ENCODE data around the gene STXBP2.

STXBP2 gene

DNA sequence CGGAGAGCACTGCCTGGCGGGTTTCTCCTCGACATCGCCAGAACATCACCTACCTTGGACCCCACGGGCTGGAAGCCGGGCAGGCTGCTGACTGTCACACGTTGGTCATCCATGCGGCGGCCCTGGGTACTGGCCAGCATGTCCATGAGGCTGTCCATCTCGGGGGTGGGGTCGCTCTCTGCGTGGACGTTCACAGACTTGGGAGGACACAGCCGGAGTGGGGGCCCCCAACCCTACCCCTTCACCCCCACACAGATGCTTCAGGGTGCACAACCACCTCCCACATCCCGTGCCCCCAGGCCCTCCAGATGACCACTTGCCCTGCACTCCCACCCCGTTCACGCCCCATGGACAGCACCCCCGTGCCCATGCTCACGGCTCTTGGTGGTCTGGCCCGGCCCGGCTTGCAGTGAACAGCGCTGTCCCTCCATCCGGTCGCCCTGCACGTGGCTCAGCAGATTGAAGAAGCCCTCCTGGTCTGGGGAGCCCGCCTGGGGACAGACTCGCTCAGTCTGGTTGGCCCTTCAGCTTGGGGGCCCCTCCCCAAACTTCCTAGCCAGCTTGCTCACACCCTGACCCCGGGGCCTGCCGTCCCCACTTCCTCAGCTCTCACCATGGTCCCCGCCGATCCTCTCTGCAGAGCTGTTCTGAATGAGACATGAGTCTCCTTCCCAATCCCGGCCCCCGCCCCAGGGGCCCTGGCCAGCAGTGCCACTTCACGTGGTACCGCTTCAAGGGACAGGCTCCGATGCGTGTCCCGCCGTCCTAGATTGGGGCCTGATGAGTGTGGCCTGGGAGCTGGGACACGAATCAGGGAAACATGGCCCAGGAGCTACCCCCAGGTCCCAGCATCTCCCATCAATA, 4.3 kb upstream of the STXBP2 start:
- 94 to 95% methylated on average over 40 of the region's 40 CpGs for WGBS, 2 experiments
- H3K36me3 ChIP-seq (ENCODE audit: control insufficient read depth, insufficient read depth, low read length) = no peaks in the 10 kb centered on the region

DNA sequence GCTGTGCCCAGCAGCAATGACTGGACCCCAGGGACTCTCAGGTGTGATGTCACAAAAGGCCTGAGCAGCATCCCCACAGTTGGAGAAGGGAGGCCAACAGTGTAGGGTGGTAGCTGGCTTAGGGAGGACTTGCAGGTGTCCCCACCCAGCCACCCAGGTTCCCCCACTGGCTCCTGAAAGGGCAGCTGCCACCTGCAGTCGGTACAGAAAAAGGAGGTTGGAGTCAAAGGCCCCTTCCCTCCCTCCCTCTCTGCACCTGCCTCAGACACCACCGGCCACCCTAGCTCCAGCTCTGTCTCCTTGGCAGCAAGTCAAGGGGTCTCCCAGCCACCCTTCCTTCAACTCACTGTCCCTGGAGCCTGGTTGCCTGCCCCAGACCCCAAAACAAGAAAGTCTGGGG, 3.2 kb upstream of the STXBP2 start, which contains the start of gene PCP2:
PCP2 (minus strand) TSS at position 22 of the 400 bp plus-strand sequence. CDS start 262 bp downstream, outside the sequence.
- Histone ChIP-seq H3K27ac (ENCODE audit: insufficient read depth, low read depth, low read length, poor library complexity, severe bottlenecking) (no peak within 1 kb of the TSS), H3K9me3 (ENCODE audit: control insufficient read depth, low read length) (no peaks in the 10 kb centered on the region), H3K36me3 (ENCODE audit: control insufficient read depth, insufficient read depth, low read length) (no peaks in the 10 kb centered on the region), H3K4me3 (ENCODE audit: insufficient read depth, low read depth, low read length) (no peak within 1 kb of the TSS), H3K4me1 (ENCODE audit: control insufficient read depth, insufficient read depth, low read length) (peaks cover 8% of the 10 kb centered on the region), H3K27me3 (ENCODE audit: control insufficient read depth, insufficient read depth, low read length, poor library complexity, severe bottlenecking) (peaks cover 25% of the 10 kb centered on the region)
- 57 to 78% methylated on average over 2 of the region's 2 CpGs for WGBS, 2 experiments

More for the DNA sequence above, 4.3 kb upstream of the STXBP2 start:
- no peaks in the 10 kb centered on the region for H3K9me3 ChIP-seq (ENCODE audit: control insufficient read depth, low read length)
- H3K27ac ChIP-seq (ENCODE audit: insufficient read depth, low read depth, low read length, poor library complexity, severe bottlenecking) = no peak overlapping the region
- no peak overlapping the region for H3K4me3 ChIP-seq (ENCODE audit: insufficient read depth, low read depth, low read length)
- peaks cover 25% of the 10 kb centered on the region for H3K27me3 ChIP-seq (ENCODE audit: control insufficient read depth, insufficient read depth, low read length, poor library complexity, severe bottlenecking)
- H3K4me1 ChIP-seq (ENCODE audit: control insufficient read depth, insufficient read depth, low read length) = peaks cover 13% of the 10 kb centered on the region

GRCh38 chr19:7635670-7636069, 1.2 kb upstream of the STXBP2 start:
- H3K9me3 ChIP-seq (ENCODE audit: control insufficient read depth, low read length) = no peaks in the 10 kb centered on the region
- no peak overlapping the region for H3K27ac ChIP-seq (ENCODE audit: insufficient read depth, low read depth, low read length, poor library complexity, severe bottlenecking)
- 67 to 73% methylated on average over 4 to 6 of the region's 6 CpGs for WGBS, 2 experiments

GRCh38 chr19:7636317-7636690, 606 bp upstream of the STXBP2 start:
- Histone ChIP-seq H3K27ac (ENCODE audit: insufficient read depth, low read depth, low read length, poor library complexity, severe bottlenecking) (no peak overlapping the region), H3K36me3 (ENCODE audit: control insufficient read depth, insufficient read depth, low read length) (no peaks in the 10 kb centered on the region), H3K4me3 (ENCODE audit: insufficient read depth, low read depth, low read length) (peak overlapping the region; percentile 58), H3K4me1 (ENCODE audit: control insufficient read depth, insufficient read depth, low read length) (no peaks in the 10 kb centered on the region), H3K27me3 (ENCODE audit: control insufficient read depth, insufficient read depth, low read length, poor library complexity, severe bottlenecking) (peaks cover 25% of the 10 kb centered on the region), H3K9me3 (ENCODE audit: control insufficient read depth, low read length) (no peaks in the 10 kb centered on the region)
- 76% methylated on average over 16 of the region's 16 CpGs for WGBS, 2 experiments

More at GRCh38 chr19:7635670-7636069, 1.2 kb upstream of the STXBP2 start:
- no peak overlapping the region for H3K4me3 ChIP-seq (ENCODE audit: insufficient read depth, low read depth, low read length)
- no peaks in the 10 kb centered on the region for H3K36me3 ChIP-seq (ENCODE audit: control insufficient read depth, insufficient read depth, low read length)
- peaks cover 25% of the 10 kb centered on the region for H3K27me3 ChIP-seq (ENCODE audit: control insufficient read depth, insufficient read depth, low read length, poor library complexity, severe bottlenecking)
- H3K4me1 ChIP-seq (ENCODE audit: control insufficient read depth, insufficient read depth, low read length) = peaks cover 4% of the 10 kb centered on the region

DNA sequence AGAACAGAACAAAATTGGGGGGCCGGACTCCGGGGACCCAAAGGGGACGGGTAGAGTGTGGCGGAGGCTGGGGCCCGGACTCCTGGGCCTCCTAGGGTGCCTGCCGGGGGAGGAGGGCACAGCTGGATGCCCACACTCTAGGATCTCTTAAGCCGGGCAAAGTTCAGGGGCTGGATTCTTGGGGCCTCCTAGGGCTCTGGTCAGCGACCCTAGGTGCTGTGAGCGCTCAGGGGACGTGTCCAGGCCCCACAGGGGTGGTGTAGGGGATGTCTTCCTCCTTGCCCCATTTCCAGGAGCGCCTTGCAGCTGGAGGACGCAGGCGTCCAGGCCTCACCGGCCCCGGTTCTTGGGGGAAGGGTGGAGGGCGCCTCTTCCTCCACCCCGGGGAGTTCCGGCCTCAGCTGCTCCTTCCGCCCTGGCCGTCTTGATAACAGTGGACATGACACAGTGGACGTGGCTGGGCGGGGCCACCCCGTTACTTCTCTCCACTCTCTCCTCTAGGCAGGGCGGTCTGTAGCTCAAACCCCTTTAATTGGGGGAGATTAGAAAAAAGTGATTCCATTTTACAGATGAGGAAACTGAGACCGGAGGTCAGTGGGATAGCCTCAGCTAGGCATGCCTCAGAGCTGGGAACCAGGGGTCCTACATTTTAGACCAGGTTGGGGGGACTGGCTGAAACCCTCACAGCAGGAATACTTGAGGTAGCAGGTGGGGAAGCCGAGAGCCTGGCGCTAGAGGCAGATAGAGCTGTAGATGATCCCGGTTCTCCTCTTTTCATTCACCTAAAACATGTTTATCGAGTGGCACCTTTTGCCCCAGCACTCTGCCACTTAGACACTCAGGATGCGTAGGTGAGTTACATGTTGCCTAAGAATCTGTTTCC, 705 bp downstream of the STXBP2 start:
- H3K27ac ChIP-seq (ENCODE audit: insufficient read depth, low read depth, low read length, poor library complexity, severe bottlenecking) = no peak overlapping the region
- H3K27me3 ChIP-seq (ENCODE audit: control insufficient read depth, insufficient read depth, low read length, poor library complexity, severe bottlenecking) = peaks cover 25% of the 10 kb centered on the region
- no peaks in the 10 kb centered on the region for H3K9me3 ChIP-seq (ENCODE audit: control insufficient read depth, low read length)
- H3K36me3 ChIP-seq (ENCODE audit: control insufficient read depth, insufficient read depth, low read length) = no peaks in the 10 kb centered on the region
- H3K4me1 ChIP-seq (ENCODE audit: control insufficient read depth, insufficient read depth, low read length) = no peaks in the 10 kb centered on the region
- H3K4me3 ChIP-seq (ENCODE audit: insufficient read depth, low read depth, low read length) = peak overlapping the region; percentile 58
- 46 to 48% methylated on average over 30 of the region's 30 CpGs for WGBS, 2 experiments

- peaks cover 25% of the 10 kb centered on the region for H3K27me3 ChIP-seq (ENCODE audit: control insufficient read depth, insufficient read depth, low read length, poor library complexity, severe bottlenecking)
- H3K27ac ChIP-seq (ENCODE audit: insufficient read depth, low read depth, low read length, poor library complexity, severe bottlenecking) = no peak overlapping the region
- H3K36me3 ChIP-seq (ENCODE audit: control insufficient read depth, insufficient read depth, low read length) = no peaks in the 10 kb centered on the region
- H3K4me1 ChIP-seq (ENCODE audit: control insufficient read depth, insufficient read depth, low read length) = no peaks in the 10 kb centered on the region
- H3K4me3 ChIP-seq (ENCODE audit: insufficient read depth, low read depth, low read length) = no peak overlapping the region
- H3K9me3 ChIP-seq (ENCODE audit: control insufficient read depth, low read length) = no peaks in the 10 kb centered on the region
- WGBS, 2 experiments = 91 to 92% methylated on average over 12 of the region's 12 CpGs
Observed at GRCh38 chr19:7638802-7639465, 2.0 kb downstream of the STXBP2 start.

DNA sequence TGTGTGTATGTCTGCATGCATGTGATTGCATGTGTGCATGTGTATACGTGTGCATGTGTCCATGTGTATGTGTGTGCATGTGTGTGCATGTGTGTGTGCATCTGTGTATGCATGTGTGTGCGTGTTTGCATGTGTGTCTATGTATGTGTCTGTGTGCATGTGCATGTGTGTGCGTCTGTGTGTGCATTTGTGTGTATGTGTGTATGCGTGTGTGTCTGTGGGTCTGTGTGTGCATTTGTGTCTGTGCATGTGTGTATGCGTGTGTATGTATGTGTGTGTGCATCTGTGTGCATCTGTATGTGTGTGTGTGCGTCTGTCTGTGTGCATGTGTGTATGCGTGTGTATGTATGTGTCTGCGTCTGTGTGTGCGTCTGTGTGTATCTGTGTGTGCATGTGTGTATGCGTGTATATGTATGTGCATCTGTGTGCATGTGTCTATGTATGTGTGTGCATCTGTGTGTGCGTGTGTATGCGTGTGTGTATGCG, 3.0 kb downstream of the STXBP2 start:
- no peak overlapping the region for H3K4me3 ChIP-seq (ENCODE audit: insufficient read depth, low read depth, low read length)
- peaks cover 20% of the 10 kb centered on the region for H3K27me3 ChIP-seq (ENCODE audit: control insufficient read depth, insufficient read depth, low read length, poor library complexity, severe bottlenecking)
- H3K4me1 ChIP-seq (ENCODE audit: control insufficient read depth, insufficient read depth, low read length) = no peaks in the 10 kb centered on the region
- WGBS, 2 experiments = 92 to 95% methylated on average over 13 of the region's 13 CpGs
- H3K9me3 ChIP-seq (ENCODE audit: control insufficient read depth, low read length) = no peaks in the 10 kb centered on the region
- no peaks in the 10 kb centered on the region for H3K36me3 ChIP-seq (ENCODE audit: control insufficient read depth, insufficient read depth, low read length)
- H3K27ac ChIP-seq (ENCODE audit: insufficient read depth, low read depth, low read length, poor library complexity, severe bottlenecking) = no peak overlapping the region

DNA sequence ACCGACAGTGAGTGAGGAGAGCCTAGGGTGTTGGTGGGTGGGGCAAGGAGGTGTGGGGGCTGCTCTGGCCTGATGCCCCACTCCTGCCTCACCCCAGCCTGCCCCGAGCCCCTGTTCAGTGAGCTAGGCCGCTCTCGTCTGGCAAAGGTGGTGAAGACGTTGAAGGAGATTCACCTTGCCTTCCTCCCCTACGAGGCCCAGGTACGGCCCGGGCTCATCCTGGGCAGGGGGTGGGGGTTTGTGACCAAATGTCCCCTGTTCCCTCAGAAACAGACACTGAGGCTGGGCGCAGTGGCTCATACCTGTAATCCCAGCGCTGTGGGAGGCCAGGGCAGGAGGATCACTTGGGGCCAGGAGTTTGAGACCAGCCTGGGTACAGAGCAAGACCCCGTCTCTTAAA, 3.9 kb downstream of the STXBP2 start:
- WGBS, 2 experiments = 93 to 95% methylated on average over 11 of the region's 11 CpGs
- Histone ChIP-seq H3K27me3 (ENCODE audit: control insufficient read depth, insufficient read depth, low read length, poor library complexity, severe bottlenecking) (peaks cover 12% of the 10 kb centered on the region), H3K36me3 (ENCODE audit: control insufficient read depth, insufficient read depth, low read length) (no peaks in the 10 kb centered on the region)

GRCh38 chr19:7641290-7642276, 4.7 kb downstream of the STXBP2 start:
- 91% methylated on average over 43 of the region's 43 CpGs for WGBS, 2 experiments
- Histone ChIP-seq H3K36me3 (ENCODE audit: control insufficient read depth, insufficient read depth, low read length) (no peaks in the 10 kb centered on the region), H3K27ac (ENCODE audit: insufficient read depth, low read depth, low read length, poor library complexity, severe bottlenecking) (no peak overlapping the region), H3K4me1 (ENCODE audit: control insufficient read depth, insufficient read depth, low read length) (no peaks in the 10 kb centered on the region), H3K4me3 (ENCODE audit: insufficient read depth, low read depth, low read length) (no peak overlapping the region), H3K9me3 (ENCODE audit: control insufficient read depth, low read length) (no peaks in the 10 kb centered on the region), H3K27me3 (ENCODE audit: control insufficient read depth, insufficient read depth, low read length, poor library complexity, severe bottlenecking) (peaks cover 4% of the 10 kb centered on the region)

More for the DNA sequence above, 3.9 kb downstream of the STXBP2 start:
- no peak overlapping the region for H3K4me3 ChIP-seq (ENCODE audit: insufficient read depth, low read depth, low read length)
- H3K27ac ChIP-seq (ENCODE audit: insufficient read depth, low read depth, low read length, poor library complexity, severe bottlenecking) = no peak overlapping the region
- no peaks in the 10 kb centered on the region for H3K4me1 ChIP-seq (ENCODE audit: control insufficient read depth, insufficient read depth, low read length)
- H3K9me3 ChIP-seq (ENCODE audit: control insufficient read depth, low read length) = no peaks in the 10 kb centered on the region

Measured in ectodermal cell (in vitro differentiated cells).